IMR-90 (cell line): ENCODE measurements around the gene GNG12. TPM values are rescaled to one million over a fixed set of nuclear protein-coding genes. Genes with fewer than 3 reads are reported as not detected.

ENCODE experiments used
- BHLHE40 ChIP-seq: fragments of 150-350 bp; IDR thresholded peaks from 2 replicates; pipeline ENCODE4 v1.6.1; 2016; ENCODE audit warnings: mild to moderate bottlenecking, low read depth, low read length
- RFX5 ChIP-seq: IDR thresholded peaks from 2 replicates; pipeline ENCODE4 v1.8.0; 2012; ENCODE audit warnings: low read depth, mild to moderate bottlenecking, low read length, moderate library complexity
- polyA plus RNA-seq, 3 experiments: library from polyadenylated mRNA; depleted of rRNA; stranded (reverse); fragments of >200 nt; gene quantifications; 2 replicates each; pipeline ENCODE4 v1.2.3, GENCODE V29; 2012; ENCODE audit warnings: low replicate concordance in 1 of 3
- total RNA-seq: library from RNA; depleted of rRNA; stranded (reverse); fragments of >200 nt; gene quantifications from 2 replicates; pipeline ENCODE4 v1.2.3, GENCODE V29; 2012
- TF ChIP-seq, protein P1 (sequence below): fragments of 150-350 bp; IDR thresholded peaks from 2 replicates; pipeline ENCODE4 v1.6.1; 2016; ENCODE audit warnings: low read depth, mild to moderate bottlenecking, low read length, moderate library complexity, borderline replicate concordance

The GNG12 gene
- total and polyA plus RNA-seq, 2 of the 4 experiments (the other 2 are of a cell fraction) = 92.3 to 132 TPM

DNA sequence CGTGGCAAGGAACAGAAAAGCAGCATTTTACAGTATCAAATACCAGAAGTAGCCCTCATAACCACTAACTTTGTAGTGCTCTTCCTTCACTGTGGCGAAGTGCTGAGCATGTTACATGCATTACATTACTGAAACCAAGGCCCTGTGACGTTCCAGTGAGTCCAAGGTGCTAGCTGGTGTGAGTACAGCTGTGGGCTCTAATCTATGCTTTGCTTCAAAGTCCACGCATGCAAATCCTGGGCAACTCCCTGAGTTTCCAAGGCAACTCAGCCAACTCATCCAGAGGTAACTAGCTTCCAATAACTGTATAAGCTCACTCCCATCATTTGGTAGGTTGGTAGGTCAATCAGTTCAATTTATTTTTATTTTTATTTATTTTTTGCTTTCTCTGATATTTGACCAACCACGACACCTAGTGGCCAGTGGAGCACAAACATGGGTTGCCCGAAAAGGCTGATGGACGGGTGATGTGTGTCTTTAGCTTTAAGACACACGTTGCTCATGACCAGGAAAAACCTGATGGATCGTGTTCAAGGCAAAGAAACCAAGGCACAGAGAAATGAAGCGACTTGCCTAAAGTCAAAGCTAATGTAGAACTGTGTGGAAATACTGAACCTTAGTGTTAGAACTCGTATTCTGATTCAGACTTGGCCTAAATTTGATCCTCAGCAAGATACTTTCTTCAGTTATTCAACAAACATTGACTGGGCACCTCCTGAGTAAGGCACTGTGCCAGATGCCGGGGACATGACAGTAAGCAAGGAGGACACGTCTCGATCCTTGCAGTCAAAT is 73.0 kb downstream of the GNG12 start (continued):
- TF ChIP-seq, protein P1, sequence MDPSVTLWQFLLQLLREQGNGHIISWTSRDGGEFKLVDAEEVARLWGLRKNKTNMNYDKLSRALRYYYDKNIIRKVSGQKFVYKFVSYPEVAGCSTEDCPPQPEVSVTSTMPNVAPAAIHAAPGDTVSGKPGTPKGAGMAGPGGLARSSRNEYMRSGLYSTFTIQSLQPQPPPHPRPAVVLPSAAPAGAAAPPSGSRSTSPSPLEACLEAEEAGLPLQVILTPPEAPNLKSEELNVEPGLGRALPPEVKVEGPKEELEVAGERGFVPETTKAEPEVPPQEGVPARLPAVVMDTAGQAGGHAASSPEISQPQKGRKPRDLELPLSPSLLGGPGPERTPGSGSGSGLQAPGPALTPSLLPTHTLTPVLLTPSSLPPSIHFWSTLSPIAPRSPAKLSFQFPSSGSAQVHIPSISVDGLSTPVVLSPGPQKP = no peak
- TF ChIP-seq RFX5 (no peak), BHLHE40 (no peak)
